Measurements from ENCODE around the gene HSP90AB1. TPM values are rescaled to one million over a fixed set of nuclear protein-coding genes. Genes with fewer than 3 reads are reported as not detected.
A peak's percentile ranks its signal among the peaks of the same experiment; 100 is the strongest.

HSP90AB1 gene
- total RNA-seq, 3 donors from 2014 or later: 322 to 593 (median 399) TPM

- H3K36me3 ChIP-seq (ENCODE audit: low read depth): no peaks in the 10 kb centered on the region
- H3K9me3 ChIP-seq: no peaks in the 10 kb centered on the region
- H3K4me1 ChIP-seq (ENCODE audit: low read depth): no peaks in the 10 kb centered on the region
- ATAC-seq: no peak
- no peak for DNase-seq
- no peak for TF ChIP-seq CTCF (IDR thresholded peaks at IDR 0.05)
- H3K4me3 ChIP-seq: no peak overlapping the region
- intact Hi-C loops (cut with DNase I, micrococcal nuclease): no loop called here
Measured at GRCh38 chr6:44202332-44202971, 44.4 kb upstream of the HSP90AB1 start.

GRCh38 chr6:44202972-44203750 lies 43.7 kb upstream of the HSP90AB1 start:
- DNase-seq (no peak), ATAC-seq (peak; percentile 40)
- Histone ChIP-seq H3K4me1 (ENCODE audit: low read depth) (no peaks in the 10 kb centered on the region), H3K36me3 (ENCODE audit: low read depth) (no peaks in the 10 kb centered on the region), H3K9me3 (no peaks in the 10 kb centered on the region), H3K4me3 (no peak overlapping the region)
- intact Hi-C loops (cut with DNase I, micrococcal nuclease): no loop called here
- TF ChIP-seq CTCF (IDR thresholded peaks at IDR 0.05): no peak

GRCh38 chr6:44203955-44204354 lies 42.9 kb upstream of the HSP90AB1 start:
- TF ChIP-seq CTCF (IDR thresholded peaks at IDR 0.05): no peak
- intact Hi-C loops (cut with DNase I, micrococcal nuclease): no loop called here
- DNase-seq: peak in 1 of 3 donors; percentile 44
- Histone ChIP-seq H3K4me1 (ENCODE audit: low read depth) (no peaks in the 10 kb centered on the region), H3K4me3 (no peak overlapping the region), H3K36me3 (ENCODE audit: low read depth) (no peaks in the 10 kb centered on the region), H3K9me3 (no peaks in the 10 kb centered on the region)
- ATAC-seq: peak; percentile 87

- Histone ChIP-seq H3K36me3 (ENCODE audit: low read depth) (no peaks in the 10 kb centered on the region), H3K9me3 (no peaks in the 10 kb centered on the region), H3K4me3 (no peak overlapping the region), H3K4me1 (ENCODE audit: low read depth) (no peaks in the 10 kb centered on the region)
- TF ChIP-seq CTCF (IDR thresholded peaks at IDR 0.05): no peak
- no peak for ATAC-seq
- intact Hi-C loops (cut with DNase I, micrococcal nuclease): no loop called here
- no peak for DNase-seq
Measured at GRCh38 chr6:44207966-44208365, 38.9 kb upstream of the HSP90AB1 start.

GRCh38 chr6:44211284-44211683 lies 35.6 kb upstream of the HSP90AB1 start:
- Histone ChIP-seq H3K4me3 (no peak overlapping the region), H3K9me3 (no peaks in the 10 kb centered on the region), H3K36me3 (ENCODE audit: low read depth) (no peaks in the 10 kb centered on the region), H3K4me1 (ENCODE audit: low read depth) (no peaks in the 10 kb centered on the region)
- no peak for DNase-seq
- no peak for TF ChIP-seq CTCF (IDR thresholded peaks at IDR 0.05)
- no peak for ATAC-seq
- intact Hi-C loops (cut with DNase I, micrococcal nuclease): no loop called here

All from mucosa of descending colon (tissue), 3 donors.